GM12864 (cell line): ENCODE data around the gene SRPK3.

ENCODE experiments used
- DNase-seq: peaks from one replicate; pipeline ENCODE4 v3.0.0-alpha.2; 2011; ENCODE audit warnings: low read depth
- H3K4me3 ChIP-seq: 2 replicates; pipeline ENCODE4 v1.5.1; 2011; ENCODE audit warnings: mild to moderate bottlenecking, low read depth, low read length, control low read depth
- CTCF ChIP-seq: IDR thresholded peaks from 2 replicates; pipeline ENCODE4 v1.5.1; 2011; ENCODE audit warnings: low read depth, mild to moderate bottlenecking, moderate library complexity, low read length, control low read depth, inconsistent platforms; ENCODE audit errors: missing control alignments

The SRPK3 gene

GRCh38 chrX:153769158-153769864 lies 11.5 kb upstream of the SRPK3 start:
- no peak for DNase-seq
- no peak for TF ChIP-seq CTCF

GRCh38 chrX:153769865-153770600 lies 10.8 kb upstream of the SRPK3 start:
- no peak overlapping the region for H3K4me3 ChIP-seq
- no peak for DNase-seq
- no peak for TF ChIP-seq CTCF

More at GRCh38 chrX:153769158-153769864, 11.5 kb upstream of the SRPK3 start:
- no peak overlapping the region for H3K4me3 ChIP-seq

GRCh38 chrX:153770601-153771414 lies 10.0 kb upstream of the SRPK3 start:
- DNase-seq: no peak
- TF ChIP-seq CTCF: no peak
- no peak overlapping the region for H3K4me3 ChIP-seq

- no peak for DNase-seq
- H3K4me3 ChIP-seq: no peak overlapping the region
- no peak for TF ChIP-seq CTCF
Observed at GRCh38 chrX:153771415-153772315, 9.2 kb upstream of the SRPK3 start.

DNA sequence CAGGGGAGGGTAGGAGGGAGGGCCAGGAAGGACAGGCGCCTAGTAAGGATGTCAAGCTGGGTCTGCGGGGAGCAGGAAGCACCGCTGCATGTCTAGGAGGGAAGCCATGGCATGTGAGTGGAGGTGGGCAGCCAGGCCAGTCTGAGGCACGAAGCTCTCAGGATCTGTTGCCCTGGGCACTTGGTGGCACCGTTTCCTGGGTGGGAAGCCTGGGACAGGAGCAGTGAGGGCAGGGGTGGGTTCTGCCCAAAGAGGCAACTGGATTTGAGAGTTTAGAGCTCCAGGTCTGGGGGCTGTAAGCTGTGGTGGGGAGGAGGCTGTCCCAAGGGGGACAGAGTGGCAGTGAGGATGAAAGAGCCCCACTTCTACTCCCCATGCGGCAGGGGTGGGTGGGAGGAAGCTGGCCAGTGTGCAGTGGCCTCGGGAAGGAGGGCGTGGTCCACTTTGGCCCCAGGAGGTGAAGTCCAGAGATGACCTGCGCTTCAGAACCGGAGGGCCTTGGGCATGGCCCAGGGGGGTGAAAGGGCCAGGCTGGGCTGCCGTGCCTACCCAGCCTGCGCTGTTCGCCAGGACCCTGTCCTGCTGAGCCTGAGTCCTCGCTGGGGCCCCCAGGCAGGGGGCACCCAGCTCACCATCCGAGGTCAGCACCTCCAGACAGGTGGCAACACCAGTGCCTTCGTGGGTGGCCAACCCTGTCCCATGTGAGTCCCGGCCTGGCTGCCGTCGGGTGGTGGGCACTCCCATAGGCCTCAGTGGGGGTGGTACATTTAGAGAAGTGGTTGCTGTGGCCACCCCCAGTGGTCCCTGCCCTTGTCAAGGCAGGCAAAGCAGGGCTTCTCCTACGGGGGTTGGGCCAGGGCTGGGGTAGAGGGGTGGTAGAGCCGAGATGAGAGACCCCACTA lies 8.3 kb upstream of the SRPK3 start:
- DNase-seq: no peak
- H3K4me3 ChIP-seq: no peak overlapping the region
- TF ChIP-seq CTCF: no peak
